Esophagus muscularis mucosa (tissue), 3 donors: ENCODE results near the gene ZNF219.

Source experiments
- CTCF ChIP-seq, 3 experiments: fragments of 200-600 bp in 2 of 3; fragments of 450-650 bp in 1 of 3; sonication (generic) in 2 of 3; IDR thresholded peaks; one replicate each; pipeline ENCODE4 v1.5.1; 2017 to 2019; ENCODE audit warnings: antibody characterized with exemption in 3 of 3, mild to moderate bottlenecking in 2 of 3, moderate library complexity in 1 of 3
- POLR2A ChIP-seq: fragments of 450-650 bp; IDR thresholded peaks from one replicate; pipeline ENCODE4 v1.6.1; 2017; ENCODE audit warnings: antibody characterized with exemption, moderate library complexity, mild to moderate bottlenecking, low read depth

GRCh38 chr14:21095430-21096205 lies 2.8 kb downstream of the ZNF219 start:
- TF ChIP-seq CTCF (IDR thresholded peaks at IDR 0.05) (no peak), POLR2A (no peak)
